ENCODE measurements around the gene NCF2. TPM values are rescaled to one million over a fixed set of nuclear protein-coding genes. Genes with fewer than 3 reads are reported as not detected.

NCF2 gene
- total and polyA plus RNA-seq, 4 experiments from 2014 or later = 2.0 to 6.9 (median 5.9) TPM

DNA sequence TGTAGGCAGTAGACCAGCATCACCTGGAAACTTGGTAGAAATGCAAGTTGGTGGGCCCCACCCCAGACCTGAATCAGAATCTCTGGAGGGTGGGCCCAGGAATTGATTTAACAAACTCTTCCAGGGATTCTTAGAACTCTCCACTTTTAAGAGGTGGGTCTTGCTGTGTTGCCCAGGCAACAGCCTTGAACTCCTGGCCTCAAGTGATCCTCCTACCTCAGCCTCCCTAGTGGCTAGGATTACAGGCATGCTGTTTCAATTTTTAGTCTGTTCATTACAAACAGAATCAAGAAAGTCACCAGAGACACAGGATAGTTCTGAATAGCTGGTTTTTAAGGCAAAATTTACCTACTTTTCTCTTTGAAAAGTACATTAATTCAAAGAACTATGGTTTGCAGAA is 31.2 kb downstream of the NCF2 start:
- CTCF ChIA-PET (ENCODE audit: partially characterized antibody) = no interaction called here
- Histone ChIP-seq H3K27ac (ENCODE audit: low read depth, low read length) (no peak overlapping the region), H3K4me3 (ENCODE audit: low read length in 2 of 2) (no peak overlapping the region), H3K9me3 (ENCODE audit: control insufficient read depth in 1 of 2, low read length in 2 of 2) (no peaks in the 10 kb centered on the region), H3K27me3 (ENCODE audit: insufficient read depth, low read length) (no peaks in the 10 kb centered on the region), H3K36me3 (ENCODE audit: insufficient read depth, low read length) (peaks cover 8% of the 10 kb centered on the region), H3K4me1 (ENCODE audit: insufficient read depth, low read length) (no peaks in the 10 kb centered on the region)
- no peaks in the 10 kb centered on the region for H3K9me3 Mint-ChIP-seq
- peak overlapping the region in 1 of 7 donors; percentile 48 for H3K27ac Mint-ChIP-seq
- no peaks in the 10 kb centered on the region for H3K4me1 Mint-ChIP-seq
- H3K36me3 Mint-ChIP-seq = peaks cover 4 to 19% of the 10 kb centered on the region in 2 donors
- no peaks in the 10 kb centered on the region for H3K27me3 Mint-ChIP-seq
- POLR2A ChIA-PET (ENCODE audit: partially characterized antibody) = no interaction called here
- no peak overlapping the region for H3K4me3 Mint-ChIP-seq
- no peak for DNase-seq
- intact Hi-C loops (cut with micrococcal nuclease) = no loop called here

DNA sequence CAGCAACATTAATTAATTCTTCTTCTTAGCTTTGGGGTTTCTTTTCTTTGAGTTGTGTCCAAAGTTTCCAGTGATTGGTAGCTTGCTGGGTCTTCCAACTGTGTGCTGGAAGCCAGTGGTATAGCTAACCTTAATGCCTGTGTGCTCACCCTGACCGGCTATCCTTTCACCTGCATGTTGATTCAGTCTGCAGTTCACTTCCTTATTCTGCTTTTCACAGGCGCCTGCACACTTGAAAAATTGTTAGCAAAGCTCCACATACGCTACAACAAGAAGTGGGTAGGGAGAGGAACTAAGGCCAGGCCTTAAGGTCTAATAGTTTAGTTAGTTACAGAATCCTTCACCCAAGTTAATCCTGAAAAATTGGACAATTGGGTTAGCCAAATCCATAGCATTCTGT is 35.7 kb downstream of the NCF2 start:
- Mint-ChIP-seq H3K4me3 (no peak overlapping the region), H3K4me1 (no peaks in the 10 kb centered on the region), H3K36me3 (peaks cover 27 to 59% of the 10 kb centered on the region in 2 donors), H3K27me3 (no peaks in the 10 kb centered on the region), H3K9me3 (no peaks in the 10 kb centered on the region), H3K27ac (peak overlapping the region in 1 of 7 donors; percentile 81)
- Histone ChIP-seq H3K27me3 (ENCODE audit: insufficient read depth, low read length) (no peaks in the 10 kb centered on the region), H3K4me3 (ENCODE audit: low read length in 2 of 2) (no peak overlapping the region), H3K9me3 (ENCODE audit: control insufficient read depth in 1 of 2, low read length in 2 of 2) (no peaks in the 10 kb centered on the region), H3K27ac (ENCODE audit: low read depth, low read length) (no peak overlapping the region), H3K36me3 (ENCODE audit: insufficient read depth, low read length) (peaks cover 39% of the 10 kb centered on the region), H3K4me1 (ENCODE audit: insufficient read depth, low read length) (no peaks in the 10 kb centered on the region)
- ChIA-PET POLR2A (ENCODE audit: partially characterized antibody) (no interaction called here), CTCF (ENCODE audit: partially characterized antibody) (interaction anchor here (0.9 kb wide), 1 partner anchor 34 kb away, joined by 3 read pairs; no protein-coding TSS in a partner anchor)
- intact Hi-C loops (cut with micrococcal nuclease) = no loop called here
- DNase-seq = no peak

DNA sequence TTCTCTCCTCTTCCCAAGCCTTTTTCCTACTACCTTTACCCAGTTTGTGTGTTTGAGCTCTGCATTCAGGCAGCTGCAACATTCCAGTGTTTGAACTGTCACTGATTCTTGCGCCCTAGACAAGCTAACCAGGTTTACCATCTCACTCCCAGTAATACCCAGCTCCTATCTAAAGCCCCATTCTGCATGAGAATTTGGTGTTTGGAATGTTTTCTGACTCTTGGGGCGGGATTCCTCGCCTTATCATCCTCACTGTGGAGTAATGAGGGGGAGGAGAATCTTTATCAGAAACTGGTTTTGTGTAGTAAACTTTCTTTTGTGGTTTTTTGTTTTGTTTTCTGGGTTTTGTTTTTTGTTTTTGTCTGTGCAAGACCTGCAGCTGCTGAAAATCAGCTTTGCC is 36.5 kb downstream of the NCF2 start:
- Mint-ChIP-seq H3K36me3 (peaks cover 34 to 66% of the 10 kb centered on the region in 2 donors), H3K4me3 (peak overlapping the region in 1 of 8 donors; percentile 35), H3K9me3 (no peaks in the 10 kb centered on the region), H3K27me3 (no peaks in the 10 kb centered on the region), H3K4me1 (no peaks in the 10 kb centered on the region), H3K27ac (peak overlapping the region in 3 of 7 donors; percentile 41 to 84 (median 57))
- no peak overlapping the region for H3K27ac ChIP-seq (ENCODE audit: low read depth, low read length)
- no peaks in the 10 kb centered on the region for H3K4me1 ChIP-seq (ENCODE audit: insufficient read depth, low read length)
- peaks cover 46% of the 10 kb centered on the region for H3K36me3 ChIP-seq (ENCODE audit: insufficient read depth, low read length)
- H3K27me3 ChIP-seq (ENCODE audit: insufficient read depth, low read length) = no peaks in the 10 kb centered on the region
- intact Hi-C loops (cut with micrococcal nuclease) = no loop called here
- H3K4me3 ChIP-seq (ENCODE audit: low read length in 2 of 2) = no peak overlapping the region
- ChIA-PET POLR2A (ENCODE audit: partially characterized antibody) (no interaction called here), CTCF (ENCODE audit: partially characterized antibody) (interaction anchor here (0.9 kb wide), 1 partner anchor 35 kb away, joined by 3 read pairs; no protein-coding TSS in a partner anchor)
- H3K9me3 ChIP-seq (ENCODE audit: control insufficient read depth in 1 of 2, low read length in 2 of 2) = no peaks in the 10 kb centered on the region
- DNase-seq = no peak

DNA sequence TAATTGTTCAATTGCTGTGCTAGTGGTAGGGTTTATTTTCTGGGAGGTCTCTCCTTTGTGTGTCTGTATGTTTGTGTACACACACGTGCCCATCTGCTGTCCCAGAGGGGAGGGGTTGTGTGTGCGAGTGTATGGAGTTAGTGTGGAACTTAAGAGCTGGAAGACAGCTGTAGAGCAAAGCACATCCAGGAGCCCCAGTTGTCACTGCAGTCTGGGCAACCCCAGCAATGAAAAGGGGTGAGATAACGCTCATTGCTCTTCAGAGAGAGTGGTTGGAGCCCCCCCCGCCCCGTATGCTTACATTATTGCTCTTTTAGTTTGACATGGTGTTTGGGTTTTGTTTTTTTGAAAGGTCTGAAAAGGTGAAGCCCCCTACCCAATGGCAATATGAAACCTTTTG is 36.9 kb downstream of the NCF2 start:
- no peak for DNase-seq
- H3K27ac ChIP-seq (ENCODE audit: low read depth, low read length) = no peak overlapping the region
- H3K36me3 ChIP-seq (ENCODE audit: insufficient read depth, low read length) = peaks cover 51% of the 10 kb centered on the region
- no peaks in the 10 kb centered on the region for H3K9me3 ChIP-seq (ENCODE audit: control insufficient read depth in 1 of 2, low read length in 2 of 2)
- no peaks in the 10 kb centered on the region for H3K27me3 ChIP-seq (ENCODE audit: insufficient read depth, low read length)
- Mint-ChIP-seq H3K36me3 (peaks cover 38 to 70% of the 10 kb centered on the region in 2 donors), H3K4me1 (no peaks in the 10 kb centered on the region), H3K27me3 (no peaks in the 10 kb centered on the region), H3K9me3 (no peaks in the 10 kb centered on the region), H3K4me3 (no peak overlapping the region), H3K27ac (peak overlapping the region in 1 of 7 donors; percentile 84)
- H3K4me1 ChIP-seq (ENCODE audit: insufficient read depth, low read length) = no peaks in the 10 kb centered on the region
- intact Hi-C loops (cut with micrococcal nuclease) = no loop called here
- ChIA-PET POLR2A (ENCODE audit: partially characterized antibody) (no interaction called here), CTCF (ENCODE audit: partially characterized antibody) (no interaction called here)
- no peak overlapping the region for H3K4me3 ChIP-seq (ENCODE audit: low read length in 2 of 2)

DNA sequence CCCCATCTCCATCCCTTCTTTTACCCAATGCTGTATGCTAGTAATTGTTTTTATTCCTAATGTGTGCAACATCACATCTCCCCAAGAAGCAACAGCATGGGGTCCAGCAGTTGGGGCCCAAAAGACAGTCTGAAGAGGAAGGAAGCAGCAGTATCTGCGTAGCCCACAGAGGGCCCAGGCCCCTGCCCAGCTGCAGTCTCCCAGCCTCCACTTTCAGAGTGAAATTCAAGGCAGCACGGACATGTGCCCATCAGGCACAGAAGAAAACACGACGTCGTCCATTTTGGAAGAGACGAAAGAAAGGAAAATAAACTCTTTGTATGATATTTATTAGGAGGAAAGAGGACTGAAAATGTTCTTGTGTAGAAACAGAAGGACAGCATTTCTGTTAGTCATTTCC is 37.4 kb downstream of the NCF2 start:
- H3K4me1 Mint-ChIP-seq = no peaks in the 10 kb centered on the region
- intact Hi-C loops (cut with micrococcal nuclease) = no loop called here
- no peak for DNase-seq
- Histone ChIP-seq H3K4me1 (ENCODE audit: insufficient read depth, low read length) (no peaks in the 10 kb centered on the region), H3K9me3 (ENCODE audit: control insufficient read depth in 1 of 2, low read length in 2 of 2) (no peaks in the 10 kb centered on the region), H3K27ac (ENCODE audit: low read depth, low read length) (no peak overlapping the region), H3K36me3 (ENCODE audit: insufficient read depth, low read length) (peaks cover 55% of the 10 kb centered on the region), H3K27me3 (ENCODE audit: insufficient read depth, low read length) (no peaks in the 10 kb centered on the region), H3K4me3 (ENCODE audit: low read length in 2 of 2) (no peak overlapping the region)
- ChIA-PET CTCF (ENCODE audit: partially characterized antibody) (no interaction called here), POLR2A (ENCODE audit: partially characterized antibody) (no interaction called here)
- H3K9me3 Mint-ChIP-seq = no peaks in the 10 kb centered on the region
- peak overlapping the region in 1 of 7 donors; percentile 48 for H3K27ac Mint-ChIP-seq
- H3K27me3 Mint-ChIP-seq = no peaks in the 10 kb centered on the region
- H3K36me3 Mint-ChIP-seq = peaks cover 38 to 73% of the 10 kb centered on the region in 2 donors
- H3K4me3 Mint-ChIP-seq = no peak overlapping the region

DNA sequence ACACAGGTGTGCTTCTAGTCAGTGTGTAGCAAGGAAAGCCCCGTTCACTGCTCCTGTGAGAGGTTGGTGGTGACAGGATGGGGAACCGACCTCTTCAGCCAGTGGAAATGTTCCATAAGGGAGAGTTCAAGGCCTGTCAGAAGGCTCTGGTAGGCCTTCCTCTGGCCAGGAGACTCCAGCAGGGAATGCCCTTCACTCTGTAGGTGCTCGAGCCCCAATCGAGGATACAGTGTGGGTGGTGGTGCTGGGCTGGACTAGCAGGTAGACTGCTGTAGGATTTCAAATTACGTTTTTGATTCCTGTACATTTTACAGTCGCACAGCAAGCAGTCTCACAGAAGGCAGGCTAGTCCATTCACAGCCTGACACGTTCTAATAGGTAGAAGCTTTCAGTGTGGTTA is 37.8 kb downstream of the NCF2 start:
- peaks cover 41 to 75% of the 10 kb centered on the region in 2 donors for H3K36me3 Mint-ChIP-seq

DNA sequence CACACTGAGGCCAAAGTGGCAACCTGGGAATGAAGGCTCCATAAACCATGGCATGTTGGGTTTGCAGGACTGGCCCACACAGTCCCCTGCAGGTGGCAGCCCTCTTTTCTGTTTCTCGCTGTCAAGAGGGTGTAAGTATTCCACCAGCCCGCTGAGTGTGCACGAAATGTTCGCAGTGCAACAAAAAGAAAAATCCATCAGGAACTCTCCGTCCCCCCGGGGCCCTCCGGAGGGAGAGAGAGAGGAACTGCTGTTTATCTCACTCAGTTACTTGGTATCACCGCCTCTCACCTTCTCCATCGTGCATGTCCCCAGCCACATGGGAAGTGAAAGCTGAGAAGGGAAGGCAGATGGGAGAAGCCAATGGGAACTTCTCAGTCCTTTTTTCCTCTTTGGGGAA is 38.3 kb downstream of the NCF2 start:
- H3K36me3 Mint-ChIP-seq = peaks cover 46 to 79% of the 10 kb centered on the region in 2 donors
- no peaks in the 10 kb centered on the region for H3K27me3 ChIP-seq (ENCODE audit: insufficient read depth, low read length)
- H3K9me3 ChIP-seq (ENCODE audit: control insufficient read depth in 1 of 2, low read length in 2 of 2) = no peaks in the 10 kb centered on the region
- H3K4me1 Mint-ChIP-seq = no peaks in the 10 kb centered on the region
- no peak for DNase-seq
- no peaks in the 10 kb centered on the region for H3K9me3 Mint-ChIP-seq
- peak overlapping the region in 1 of 7 donors; percentile 37 for H3K27ac Mint-ChIP-seq
- no peaks in the 10 kb centered on the region for H3K27me3 Mint-ChIP-seq
- ChIA-PET CTCF (ENCODE audit: partially characterized antibody) (no interaction called here), POLR2A (ENCODE audit: partially characterized antibody) (no interaction called here)
- H3K4me3 ChIP-seq (ENCODE audit: low read length in 2 of 2) = no peak overlapping the region
- H3K36me3 ChIP-seq (ENCODE audit: insufficient read depth, low read length) = peaks cover 60% of the 10 kb centered on the region
- no peak overlapping the region for H3K27ac ChIP-seq (ENCODE audit: low read depth, low read length)
- no peak overlapping the region for H3K4me3 Mint-ChIP-seq
- intact Hi-C loops (cut with micrococcal nuclease) = no loop called here
- no peaks in the 10 kb centered on the region for H3K4me1 ChIP-seq (ENCODE audit: insufficient read depth, low read length)

More for the DNA sequence above, 37.8 kb downstream of the NCF2 start:
- intact Hi-C loops (cut with micrococcal nuclease) = no loop called here
- Mint-ChIP-seq H3K27me3 (no peaks in the 10 kb centered on the region), H3K4me3 (no peak overlapping the region), H3K9me3 (no peaks in the 10 kb centered on the region), H3K4me1 (no peaks in the 10 kb centered on the region), H3K27ac (peak overlapping the region in 1 of 7 donors; percentile 24)
- H3K27ac ChIP-seq (ENCODE audit: low read depth, low read length) = no peak overlapping the region
- no peaks in the 10 kb centered on the region for H3K27me3 ChIP-seq (ENCODE audit: insufficient read depth, low read length)
- peaks cover 55% of the 10 kb centered on the region for H3K36me3 ChIP-seq (ENCODE audit: insufficient read depth, low read length)
- no peak for DNase-seq
- no peaks in the 10 kb centered on the region for H3K9me3 ChIP-seq (ENCODE audit: control insufficient read depth in 1 of 2, low read length in 2 of 2)
- ChIA-PET POLR2A (ENCODE audit: partially characterized antibody) (no interaction called here), CTCF (ENCODE audit: partially characterized antibody) (no interaction called here)
- H3K4me1 ChIP-seq (ENCODE audit: insufficient read depth, low read length) = no peaks in the 10 kb centered on the region
- no peak overlapping the region for H3K4me3 ChIP-seq (ENCODE audit: low read length in 2 of 2)

DNA sequence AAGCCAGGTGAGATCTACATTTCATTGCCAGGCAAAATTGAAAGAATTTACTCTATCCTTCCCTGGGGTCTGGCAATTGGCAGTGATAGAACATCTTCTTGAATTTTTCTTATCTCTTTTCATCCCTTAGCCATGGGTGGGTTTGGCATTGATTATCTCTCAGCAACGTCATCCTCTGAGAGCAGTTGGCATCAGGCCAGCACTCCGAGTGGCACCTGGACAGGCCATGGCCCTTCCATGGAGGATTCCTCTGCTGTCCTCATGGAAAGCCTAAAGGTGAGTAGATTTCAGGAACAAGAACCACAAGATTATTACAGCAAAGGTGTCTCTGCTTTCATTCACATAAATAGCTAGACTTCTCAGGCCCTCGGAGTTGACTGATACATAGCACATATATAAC is 39.3 kb downstream of the NCF2 start:
- Histone ChIP-seq H3K27ac (ENCODE audit: low read depth, low read length) (no peak overlapping the region), H3K36me3 (ENCODE audit: insufficient read depth, low read length) (peaks cover 66% of the 10 kb centered on the region)

More for the DNA sequence above, 39.3 kb downstream of the NCF2 start:
- Histone ChIP-seq H3K27me3 (ENCODE audit: insufficient read depth, low read length) (no peaks in the 10 kb centered on the region), H3K9me3 (ENCODE audit: control insufficient read depth in 1 of 2, low read length in 2 of 2) (no peaks in the 10 kb centered on the region), H3K4me1 (ENCODE audit: insufficient read depth, low read length) (no peaks in the 10 kb centered on the region), H3K4me3 (ENCODE audit: low read length in 2 of 2) (no peak overlapping the region)
- H3K27me3 Mint-ChIP-seq = no peaks in the 10 kb centered on the region
- POLR2A ChIA-PET (ENCODE audit: partially characterized antibody) = no interaction called here
- no peak for DNase-seq
- intact Hi-C loops (cut with micrococcal nuclease) = no loop called here
- H3K36me3 Mint-ChIP-seq = peaks cover 53 to 86% of the 10 kb centered on the region in 2 donors
- H3K9me3 Mint-ChIP-seq = no peaks in the 10 kb centered on the region
- H3K27ac Mint-ChIP-seq = peak overlapping the region in 3 of 7 donors; percentile 1 to 66 (median 38)
- CTCF ChIA-PET (ENCODE audit: partially characterized antibody) = no interaction called here
- H3K4me3 Mint-ChIP-seq = no peak overlapping the region
- no peaks in the 10 kb centered on the region for H3K4me1 Mint-ChIP-seq

Data from CD4-positive, alpha-beta memory T cell (primary cell).